K562 (cell line): ENCODE results near the gene EVPL. TPM values are rescaled to one million over a fixed set of nuclear protein-coding genes. Genes with fewer than 3 reads are reported as not detected.
A peak's percentile ranks its signal among the peaks of the same experiment; 100 is the strongest.

Source experiments
- CEBPZ ChIP-seq: fragments of 150-350 bp; IDR thresholded peaks from 2 replicates; pipeline ENCODE4 v1.6.1; 2014; ENCODE audit warnings: low read depth, mild to moderate bottlenecking, low read length, borderline replicate concordance
- CREB1 ChIP-seq, 2 experiments: sonication (generic) in 1 of 2; formaldehyde crosslinking in 1 of 2; IDR thresholded peaks; 2 replicates each; pipeline versions ENCODE4 v1.6.1 to v1.8.0; 2012 to 2022; ENCODE audit warnings: inconsistent platforms in 1 of 2, mild to moderate bottlenecking in 1 of 2, missing genetic modification reagents in 1 of 2, moderate library complexity in 1 of 2
- CSDE1 ChIP-seq, 2 experiments: fragments of 450-650 bp; IDR thresholded peaks; 2 replicates each; pipeline ENCODE4 v1.6.1; 2016; ENCODE audit warnings: mild to moderate bottlenecking in 1 of 2
- GTF2E2 ChIP-seq: fragments of 200-800 bp; sonication (Bioruptor generic); IDR thresholded peaks from 2 replicates; pipeline ENCODE4 v1.6.1; 2016; ENCODE audit warnings: missing genetic modification characterization, missing compliant biosample characterization
- KLF10 ChIP-seq: fragments of 250-450 bp; sonication (Bioruptor Pico); IDR thresholded peaks from 2 replicates; pipeline ENCODE4 v1.6.1; 2021; ENCODE audit warnings: matching md5 sums
- KLF6 ChIP-seq: fragments of 250-450 bp; sonication (Bioruptor Pico); IDR thresholded peaks from 2 replicates; pipeline ENCODE4 v1.4.0; 2020; ENCODE audit warnings: mild to moderate bottlenecking, moderate library complexity, borderline replicate concordance
- L3MBTL2 ChIP-seq: fragments of 450-650 bp; IDR thresholded peaks from 2 replicates; pipeline ENCODE4 v1.6.1; 2016; ENCODE audit warnings: mild to moderate bottlenecking, moderate library complexity
- NONO ChIP-seq, 2 experiments: fragments of 200-400 bp in 1 of 2; fragments of 450-650 bp in 1 of 2; formaldehyde crosslinking in 1 of 2; IDR thresholded peaks; 2 replicates each; pipeline ENCODE4 v1.6.1; 2017; ENCODE audit warnings: low read depth in 2 of 2, mild to moderate bottlenecking in 2 of 2, moderate library complexity in 2 of 2, low read length in 1 of 2
- POLR2AphosphoS5 ChIP-seq: IDR thresholded peaks from 2 replicates; pipeline ENCODE4 v1.6.1; 2011; ENCODE audit warnings: mild to moderate bottlenecking, low read depth, low read length, moderate library complexity; ENCODE audit not compliant: control insufficient read depth, insufficient read depth
- PRDM10 ChIP-seq: fragments of 450-650 bp; IDR thresholded peaks from 2 replicates; pipeline ENCODE4 v1.6.1; 2018; ENCODE audit not compliant: partially characterized antibody
- RB1 ChIP-seq: fragments of 450-650 bp; IDR thresholded peaks from 2 replicates; pipeline ENCODE4 v1.6.1; 2017; ENCODE audit warnings: low read depth, mild to moderate bottlenecking
- TCF7 ChIP-seq: sonication (generic); IDR thresholded peaks from 2 replicates; pipeline ENCODE4 v1.6.1; 2016; ENCODE audit warnings: antibody characterized with exemption, borderline replicate concordance
- TCFL5 ChIP-seq: fragments of 250-450 bp; sonication (Bioruptor Pico); conservative IDR thresholded peaks from 2 replicates; pipeline ENCODE4 v1.6.1; 2021; ENCODE audit warnings: mild to moderate bottlenecking, moderate library complexity, matching md5 sums
- ZFX ChIP-seq: sonication (generic); formaldehyde crosslinking; IDR thresholded peaks from 2 replicates; pipeline ENCODE4 v1.8.0; 2022; ENCODE audit warnings: mild to moderate bottlenecking, missing genetic modification reagents, moderate library complexity
- ZNF146 ChIP-seq: IDR thresholded peaks from one replicate; pipeline ENCODE4 v1.6.1; 2018; ENCODE audit warnings: missing compliant biosample characterization; ENCODE audit not compliant: unreplicated experiment
- ZNF282 ChIP-seq: sonication (generic); formaldehyde crosslinking; IDR thresholded peaks from 2 replicates; pipeline ENCODE4 v1.8.1; 2023; ENCODE audit warnings: missing genetic modification reagents
- ZNF512 ChIP-seq: IDR thresholded peaks from 2 replicates; pipeline ENCODE4 v1.6.1; 2016; ENCODE audit warnings: missing genetic modification characterization, missing compliant biosample characterization
- polyA plus RNA-seq, 8 experiments: library from polyadenylated mRNA; depleted of rRNA in 4 of 8; stranded (reverse) in 5 of 8; unstranded in 3 of 8; fragments of >200 nt; fragmentation: Nextera tagmentation in 2 of 8; fragmentation: Illumina TruSeq in 1 of 8; extraction: Ambion mirVana in 2 of 8; extraction: Trizol in 1 of 8; gene quantifications; 2 replicates each; pipeline versions ENCODE4 v1.2.1 to v1.2.3, GENCODE V29; 2011 to 2014; ENCODE audit warnings: inconsistent platforms in 1 of 8, missing spikeins in 1 of 8
- total RNA-seq, 7 experiments: library from RNA; depleted of rRNA in 6 of 7; stranded (reverse); fragments of >200 nt in 6 of 7; fragmentation: Illumina TruSeq in 2 of 7; extraction: Trizol in 2 of 7; gene quantifications; 2 replicates each; pipeline versions ENCODE4 v1.2.1 to v1.2.3, GENCODE V29; 2011 to 2021; ENCODE audit warnings: low replicate concordance in 1 of 7

Gene EVPL
- total and polyA plus RNA-seq, 9 of the 15 experiments (the other 6 are each of a cell fraction or from before 2014, with no cell fraction given) = 0.08 to 0.18 (median 0.16) TPM; not detected in 5

- TF ChIP-seq ZNF146 = no peak
- TF ChIP-seq RB1 = peak; percentile 75; the same call in 1 of the 2 replicates
- peak; percentile 91 for TF ChIP-seq GTF2E2 (tag)
- no peak for TF ChIP-seq CREB1 (IDR thresholded peaks at IDR 0.05)
- peak; percentile 43; the same call in 1 of the 2 replicates for TF ChIP-seq CREB1 (CRISPR knock-in tag; IDR thresholded peaks at IDR 0.05)
- TF ChIP-seq CEBPZ = no peak
- TF ChIP-seq KLF10 (CRISPR knock-in tag) = no peak
- TF ChIP-seq PRDM10 = no peak
- TF ChIP-seq TCF7 = no peak
- TF ChIP-seq NONO (IDR thresholded peaks at IDR 0.05; ENCODE audit: low read depth in 2 of 2, low read length in 1 of 2) = peak in 1 of 2 experiments; percentile 95; a peak in 2 of 4 replicates
- TF ChIP-seq ZNF282 = no peak
- peak; percentile 97 for TF ChIP-seq ZFX (CRISPR knock-in tag)
- TF ChIP-seq CSDE1 (IDR thresholded peaks at IDR 0.05) = no peak; a peak in 1 of 4 replicates
- no peak for TF ChIP-seq TCFL5 (CRISPR knock-in tag)
- no peak for TF ChIP-seq ZNF512 (tag)
- peak; percentile 94 for TF ChIP-seq L3MBTL2
- no peak for TF ChIP-seq KLF6
- peak; percentile 78 for TF ChIP-seq POLR2AphosphoS5
Observed at GRCh38 chr17:76072148-76072858, 45.2 kb upstream of the EVPL start, which contains the start of gene SRP68 (continued).
